ENCODE data around the gene CNP. TPM values are rescaled to one million over a fixed set of nuclear protein-coding genes. Genes with fewer than 3 reads are reported as not detected.

The CNP gene
- total and polyA plus RNA-seq, 2 of the 8 experiments (the other 6 are each of a cell fraction or from before 2014, with no cell fraction given) = 21.9 to 60.6 TPM

- TF ChIP-seq BCL11A (IDR thresholded peaks at IDR 0.05; ENCODE audit: low read depth in 2 of 2, low read length in 2 of 2) = no peak
These were observed 8.6 kb upstream of the CNP start (continued) for GRCh38 chr17:41957869-41958439.

Data from H1 (cell line).